ENCODE data around the gene ERC2.
"Not testable (repeated sequence)": the region's sequence is repeated elsewhere in the genome, so short reads cannot be mapped to it uniquely, and the experiment has no call there.

The ERC2 gene

DNA sequence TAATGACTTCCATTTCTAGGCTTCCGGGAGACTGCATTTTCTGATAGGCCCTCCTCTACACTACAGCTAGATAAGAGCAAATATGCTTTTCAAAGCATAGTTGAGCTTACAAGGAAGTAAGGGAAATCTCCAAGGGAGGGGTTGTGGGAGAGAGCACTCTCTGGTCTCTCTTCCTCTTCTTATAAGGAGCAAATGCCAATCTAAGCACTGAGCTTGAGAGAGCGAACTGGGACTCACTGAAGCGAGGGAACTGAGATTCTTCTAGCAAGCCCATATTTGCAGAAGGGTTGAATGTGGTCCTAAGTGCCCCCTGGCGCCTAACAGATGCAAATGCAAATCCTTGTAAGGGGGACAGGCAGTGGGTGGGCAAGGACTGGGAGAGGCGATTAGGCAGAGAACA lies 164.8 kb downstream of the ERC2 start:
- DNase-seq, result peak; percentile 66

- no peak for DNase-seq
Observed at GRCh38 chr3:56302417-56302816, 165.8 kb downstream of the ERC2 start.

DNA sequence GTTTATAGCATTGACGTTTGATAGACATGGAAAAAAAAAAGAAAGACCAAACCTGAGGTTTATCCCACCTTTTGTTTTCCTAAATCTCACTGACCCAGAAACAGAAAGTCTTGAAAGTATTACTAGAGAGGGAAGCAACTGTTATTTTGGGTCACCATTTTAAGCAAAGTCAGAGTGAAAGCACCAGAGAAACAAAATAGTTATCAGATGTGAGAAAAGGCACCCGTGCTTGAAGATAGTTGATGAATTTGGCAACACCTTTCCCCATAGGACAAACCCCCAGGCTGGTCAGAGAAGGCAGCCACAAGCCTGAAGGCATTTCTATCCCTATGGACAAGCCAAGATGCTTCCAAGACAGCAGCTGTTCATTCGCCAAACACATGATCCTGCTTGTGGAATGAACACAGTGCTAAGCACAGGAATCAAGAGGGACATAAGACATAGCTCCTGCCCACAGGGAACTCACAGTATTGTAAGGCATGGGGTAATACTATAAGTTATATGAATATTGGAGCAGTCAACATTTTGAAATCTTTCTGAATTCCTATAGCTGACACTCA lies 170.9 kb downstream of the ERC2 start:
- no peak for DNase-seq

DNA sequence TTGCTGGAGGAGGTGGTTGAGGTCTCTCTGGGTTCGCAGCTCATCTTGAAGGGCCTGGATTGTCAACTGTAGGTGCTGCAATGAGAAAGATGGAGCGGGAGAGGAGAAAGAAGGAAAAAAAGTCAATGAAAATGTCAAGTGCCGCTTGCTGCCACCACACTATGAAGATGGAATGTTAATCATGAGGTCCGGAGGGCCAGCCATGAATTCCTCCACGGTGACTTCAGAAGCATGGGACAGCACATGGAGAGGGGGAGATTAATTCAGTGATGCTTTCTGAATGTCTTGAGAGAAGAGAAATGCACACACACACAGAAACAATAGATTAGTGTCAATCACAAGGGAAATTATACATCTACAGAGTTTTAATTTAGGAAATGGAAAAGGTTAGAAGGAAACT lies 171.9 kb downstream of the ERC2 start:
- no peak for DNase-seq

DNA sequence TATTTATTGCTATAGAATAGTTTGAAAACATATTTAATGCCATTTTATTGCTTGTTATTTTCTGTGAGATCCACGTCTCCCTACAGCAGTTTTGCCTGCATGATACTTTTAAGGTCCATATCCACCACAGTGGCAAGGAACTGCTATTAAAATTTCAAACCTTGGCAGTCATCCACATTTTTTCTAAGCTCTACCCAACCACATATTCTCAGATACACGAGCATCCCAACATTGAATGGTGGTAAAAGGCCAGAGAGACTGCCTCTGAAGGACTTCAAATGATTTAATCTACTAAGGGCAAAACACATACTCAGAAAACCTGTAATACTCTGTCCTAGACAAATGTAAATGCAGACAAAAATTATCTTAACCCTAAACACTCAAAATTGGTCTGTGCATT lies 173.1 kb downstream of the ERC2 start:
- DNase-seq, result no peak

GRCh38 chr3:56294286-56294685 lies 174.0 kb downstream of the ERC2 start:
- DNase-seq, result no peak

DNA sequence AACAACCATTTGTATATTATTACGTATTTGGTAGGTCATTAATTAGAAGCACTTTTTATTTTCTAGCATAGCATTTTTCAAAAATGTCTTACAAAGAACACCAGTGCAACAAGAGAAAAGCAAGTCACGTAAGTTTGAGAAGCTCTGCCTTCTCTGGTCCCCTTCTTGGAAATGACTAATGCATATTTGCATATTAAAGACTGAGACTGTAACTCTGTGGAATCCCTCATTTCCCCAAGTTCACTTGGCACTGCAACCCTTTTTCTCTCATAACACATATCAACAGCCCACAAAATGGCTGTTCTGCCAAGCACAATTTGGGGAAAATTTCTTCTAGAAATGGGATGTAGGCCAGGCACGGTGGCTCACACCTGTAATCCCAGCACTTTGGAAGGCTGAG lies 176.3 kb downstream of the ERC2 start:
- DNase-seq, result no peak

DNA sequence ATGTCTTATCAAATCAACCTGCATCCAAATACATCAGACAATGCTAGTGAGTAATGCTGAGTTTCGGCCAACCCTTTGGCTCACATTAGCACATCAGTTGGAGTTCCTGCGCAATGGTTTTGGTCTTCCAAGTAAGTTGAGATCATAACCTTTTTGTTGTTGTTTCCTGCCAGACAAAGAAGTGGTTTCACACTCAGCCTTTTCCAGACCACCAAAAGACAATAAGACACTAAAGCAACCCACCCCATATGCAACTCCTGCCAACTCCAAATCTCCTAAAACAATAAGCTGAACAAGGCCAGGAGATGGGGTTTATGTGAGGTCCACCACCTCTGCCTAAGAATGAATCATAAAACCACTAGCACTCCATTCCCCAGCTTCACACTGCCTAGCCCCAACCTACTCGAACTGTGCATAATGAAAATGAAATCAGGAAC lies 177.0 kb downstream of the ERC2 start:
- no peak for DNase-seq

DNA sequence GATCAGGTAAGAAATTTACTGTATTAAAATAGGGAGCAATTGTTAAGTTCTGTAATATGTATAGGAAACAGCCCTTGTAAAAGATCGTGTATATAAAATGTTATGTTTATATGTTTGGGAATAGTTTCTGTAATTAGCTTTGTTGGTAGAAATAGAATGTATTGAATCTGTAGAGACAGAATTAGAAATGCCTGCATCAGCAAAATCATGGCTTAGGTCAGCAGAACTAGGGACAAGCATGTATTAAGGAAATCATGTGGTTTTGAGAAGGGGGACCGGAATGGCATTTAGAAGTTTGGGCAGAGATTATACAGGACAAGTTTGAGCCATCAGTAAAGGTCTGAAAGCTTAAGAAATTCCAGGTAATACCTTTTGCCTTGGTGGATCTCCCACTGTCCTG lies 177.9 kb downstream of the ERC2 start:
- no peak for DNase-seq

- DNase-seq, result no peak
Observed at GRCh38 chr3:56288258-56288657, 180.0 kb downstream of the ERC2 start.

DNA sequence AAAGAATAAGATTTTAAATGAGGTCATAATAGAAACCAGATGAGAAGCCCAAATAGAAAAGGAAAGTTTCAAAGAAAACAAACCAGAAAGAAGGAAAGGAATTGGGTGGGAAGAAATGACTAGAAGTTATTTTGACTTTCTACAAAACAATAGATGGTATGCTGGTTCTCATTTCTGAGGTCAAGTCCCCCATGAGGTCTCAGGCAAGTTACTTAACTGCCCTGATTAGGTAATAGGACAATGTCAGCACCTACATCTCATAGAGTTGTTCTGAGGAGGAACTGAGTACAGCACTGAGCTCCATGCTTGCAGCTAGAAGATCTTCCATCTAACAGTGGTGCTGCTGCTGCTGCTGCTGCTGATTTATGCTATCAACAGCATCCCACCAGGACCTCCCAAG lies 185.9 kb downstream of the ERC2 start:
- no peak for DNase-seq

- no peak for DNase-seq
Observed at GRCh38 chr3:56277236-56277635, 191.0 kb downstream of the ERC2 start.

- DNase-seq, result no peak
Observed at GRCh38 chr3:56275120-56275519, 193.1 kb downstream of the ERC2 start.

GRCh38 chr3:56269755-56270535 lies 198.3 kb downstream of the ERC2 start:
- peak; percentile 61 for DNase-seq

DNA sequence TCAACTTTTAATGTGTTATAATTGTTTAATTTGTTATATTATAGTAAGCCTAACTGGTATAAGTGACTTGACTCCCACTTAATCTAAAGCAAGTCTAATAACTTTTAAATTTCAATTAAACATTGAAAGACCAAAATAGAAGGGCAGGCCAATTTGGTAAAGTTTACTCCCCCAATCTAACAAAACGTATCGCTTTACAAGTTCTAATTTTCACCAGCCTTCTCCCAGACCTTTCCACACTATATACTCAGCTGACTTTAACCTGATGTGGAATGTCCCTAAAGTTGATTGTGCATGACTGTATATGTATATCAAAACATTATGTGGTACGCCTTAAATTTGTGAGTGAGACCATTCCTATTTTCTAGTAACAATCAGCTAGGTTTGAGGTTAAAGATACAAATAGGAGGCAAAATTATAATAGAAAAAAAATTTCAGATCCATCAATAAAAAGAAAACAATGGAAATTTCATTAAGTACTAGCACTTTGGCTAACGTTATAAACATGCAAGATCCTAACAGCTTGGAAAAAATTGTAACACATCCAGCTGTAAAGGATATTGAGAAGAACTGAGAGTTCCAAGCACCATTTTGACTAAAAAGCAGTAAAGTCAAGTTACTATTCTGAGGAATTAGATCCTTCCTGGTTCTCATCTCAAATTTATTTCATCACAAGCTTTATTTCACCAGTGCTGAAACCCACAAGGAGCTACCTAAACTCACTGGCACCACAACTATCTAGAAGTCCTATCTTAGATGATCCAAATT lies 199.5 kb downstream of the ERC2 start:
- DNase-seq, result no peak

GRCh38 chr3:56261852-56262251 lies 206.4 kb downstream of the ERC2 start:
- not testable (repeated sequence) for DNase-seq

DNA sequence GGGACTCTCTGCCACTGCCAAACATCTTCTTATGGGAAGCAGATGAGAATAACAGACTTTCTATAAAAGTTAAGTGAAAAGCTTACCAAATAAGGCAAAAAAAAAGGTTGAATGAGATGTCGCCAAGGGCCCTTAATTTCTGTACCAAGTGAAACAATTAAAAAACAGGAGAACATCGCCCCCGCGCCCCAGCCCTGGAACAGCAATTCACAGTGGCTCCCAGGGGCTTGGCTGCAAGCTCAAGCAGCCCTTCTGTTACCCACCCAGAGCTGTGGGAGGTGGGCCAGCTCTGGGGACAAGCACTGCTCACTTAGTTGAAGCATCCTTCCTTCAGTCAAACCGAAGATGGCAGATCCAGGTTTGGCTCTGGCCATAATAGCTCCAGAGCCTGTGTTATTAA lies 208.0 kb downstream of the ERC2 start:
- no peak for DNase-seq

GRCh38 chr3:56257826-56258225 lies 210.4 kb downstream of the ERC2 start:
- DNase-seq, result no peak

GRCh38 chr3:56254835-56255234 lies 213.4 kb downstream of the ERC2 start:
- no peak for DNase-seq

- no peak for DNase-seq
Observed at GRCh38 chr3:56253941-56254665, 214.2 kb downstream of the ERC2 start.

GRCh38 chr3:56251343-56251945 lies 216.8 kb downstream of the ERC2 start:
- DNase-seq, result peak; percentile 61

GRCh38 chr3:56248021-56248420 lies 220.2 kb downstream of the ERC2 start:
- no peak for DNase-seq

- DNase-seq, result no peak
Observed at GRCh38 chr3:56238299-56238698, 230.0 kb downstream of the ERC2 start.
